ENCODE results near the gene JAML. TPM values are rescaled to one million over a fixed set of nuclear protein-coding genes. Genes with fewer than 3 reads are reported as not detected.

The JAML gene
- total and polyA plus RNA-seq, 2 experiments from 2014 or later: 0.56 to 1.0 TPM

GRCh38 chr11:118274186-118274585 is 49.4 kb upstream of the JAML start (continued):
- no peak for TF ChIP-seq EZH2 (IDR thresholded peaks at IDR 0.05; ENCODE audit: low read depth, unreplicated experiment)
- TF ChIP-seq REST (IDR thresholded peaks at IDR 0.05; ENCODE audit: unreplicated experiment): no peak
- no peak for TF ChIP-seq ZNF331 (CRISPR knock-in tag; IDR thresholded peaks at IDR 0.05; ENCODE audit: low read depth)
- TF ChIP-seq POLR2AphosphoS5 (IDR thresholded peaks at IDR 0.05; ENCODE audit: low read depth): no peak

GRCh38 chr11:118272001-118272400 is 47.2 kb upstream of the JAML start:
- Mint-ChIP-seq H3K36me3 (ENCODE audit: low read depth) (no peaks in the 10 kb centered on the region), H3K4me3 (no peak overlapping the region), H3K4me1 (no peaks in the 10 kb centered on the region), H3K27me3 (ENCODE audit: insufficient read depth, low read depth, poor library complexity) (peaks cover 3% of the 10 kb centered on the region), H3K9me3 (no peaks in the 10 kb centered on the region), H3K27ac (no peak overlapping the region)
- no peak overlapping the region for H3K4me3 ChIP-seq
- DNase-seq (ENCODE audit: low spot score) (no peak), ATAC-seq (no peak)
- H3K4me2 ChIP-seq: no peak overlapping the region
- no peaks in the 10 kb centered on the region for H4K20me1 ChIP-seq (replicated peaks; ENCODE audit: insufficient read depth)
- no peaks in the 10 kb centered on the region for H3K79me2 ChIP-seq (replicated peaks; ENCODE audit: insufficient read depth)
- no peak overlapping the region for H2AFZ ChIP-seq
- H3K27me3 ChIP-seq (ENCODE audit: insufficient read depth): peaks cover 13% of the 10 kb centered on the region; the same call in 1 of the 2 replicates
- H3K9me2 ChIP-seq (ENCODE audit: insufficient read depth): no peaks in the 10 kb centered on the region; the same call in 1 of the 2 replicates
- H3F3A ChIP-seq (replicated peaks; ENCODE audit: low read depth): no peaks in the 10 kb centered on the region
- H3K27ac ChIP-seq (ENCODE audit: low read depth): no peak overlapping the region
- H3K4me1 ChIP-seq (ENCODE audit: insufficient read depth): no peaks in the 10 kb centered on the region
- H3K36me3 ChIP-seq (ENCODE audit: insufficient read depth): no peaks in the 10 kb centered on the region
- TF ChIP-seq NANOG (IDR thresholded peaks at IDR 0.05; ENCODE audit: borderline replicate concordance) (no peak), ETS1 (IDR thresholded peaks at IDR 0.05) (no peak), CTCF (conservative IDR thresholded peaks at IDR 0.05; ENCODE audit: low read depth in 2 of 2) (no peak), POLR2AphosphoS5 (IDR thresholded peaks at IDR 0.05; ENCODE audit: low read depth) (no peak), ZNF331 (CRISPR knock-in tag; IDR thresholded peaks at IDR 0.05; ENCODE audit: low read depth) (no peak), ZNF462 (CRISPR knock-in tag; IDR thresholded peaks at IDR 0.05) (no peak), EZH2 (IDR thresholded peaks at IDR 0.05; ENCODE audit: low read depth, unreplicated experiment) (no peak), STAT1 (IDR thresholded peaks at IDR 0.05; ENCODE audit: unreplicated experiment) (no peak), EZH2phosphoT487 (IDR thresholded peaks at IDR 0.05; ENCODE audit: unreplicated experiment) (no peak)
